ENCODE results near the gene RAB5B. TPM values are rescaled to one million over a fixed set of nuclear protein-coding genes. Genes with fewer than 3 reads are reported as not detected.
"Not testable (repeated sequence)": the region's sequence is repeated elsewhere in the genome, so short reads cannot be mapped to it uniquely, and the experiment has no call there.

Gene RAB5B
- total RNA-seq, 1 donor, result 82.9 TPM

DNA sequence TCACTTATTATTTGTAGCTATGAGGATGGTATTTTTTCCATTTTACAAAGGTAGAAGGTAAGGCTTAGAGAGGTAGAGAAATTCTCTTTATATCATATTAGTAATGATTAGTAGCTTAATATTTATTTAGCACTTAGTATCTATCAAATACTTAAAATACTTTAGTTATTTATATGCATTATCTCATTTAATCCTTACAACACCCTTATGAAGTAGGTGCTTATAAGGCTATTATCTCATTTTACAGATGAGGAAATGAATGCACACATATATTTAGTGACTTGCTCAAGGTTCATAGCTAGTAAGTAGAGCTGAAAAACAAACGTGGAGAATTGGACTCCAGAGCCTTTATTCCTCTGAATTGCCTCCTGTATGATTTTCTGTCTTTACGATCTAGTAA is 11.0 kb downstream of the RAB5B start:
- no peak overlapping the region for H3K4me3 ChIP-seq (ENCODE audit: insufficient read depth, low read length)
- peaks cover 56% of the 10 kb centered on the region for H3K36me3 ChIP-seq (ENCODE audit: insufficient read depth, low read length)
- peaks cover 16% of the 10 kb centered on the region for H4K20me1 ChIP-seq (ENCODE audit: insufficient read depth, low read length)
- H3K4me1 ChIP-seq (ENCODE audit: insufficient read depth, low read length), result peaks cover 7% of the 10 kb centered on the region
- no peaks in the 10 kb centered on the region for H3K9me3 ChIP-seq (ENCODE audit: low read depth, low read length)
- no peak overlapping the region for H3K4me2 ChIP-seq (ENCODE audit: insufficient read depth, low read length)
- H3K27me3 ChIP-seq (ENCODE audit: insufficient read depth, low read length), result no peaks in the 10 kb centered on the region
- TF ChIP-seq, protein P1, sequence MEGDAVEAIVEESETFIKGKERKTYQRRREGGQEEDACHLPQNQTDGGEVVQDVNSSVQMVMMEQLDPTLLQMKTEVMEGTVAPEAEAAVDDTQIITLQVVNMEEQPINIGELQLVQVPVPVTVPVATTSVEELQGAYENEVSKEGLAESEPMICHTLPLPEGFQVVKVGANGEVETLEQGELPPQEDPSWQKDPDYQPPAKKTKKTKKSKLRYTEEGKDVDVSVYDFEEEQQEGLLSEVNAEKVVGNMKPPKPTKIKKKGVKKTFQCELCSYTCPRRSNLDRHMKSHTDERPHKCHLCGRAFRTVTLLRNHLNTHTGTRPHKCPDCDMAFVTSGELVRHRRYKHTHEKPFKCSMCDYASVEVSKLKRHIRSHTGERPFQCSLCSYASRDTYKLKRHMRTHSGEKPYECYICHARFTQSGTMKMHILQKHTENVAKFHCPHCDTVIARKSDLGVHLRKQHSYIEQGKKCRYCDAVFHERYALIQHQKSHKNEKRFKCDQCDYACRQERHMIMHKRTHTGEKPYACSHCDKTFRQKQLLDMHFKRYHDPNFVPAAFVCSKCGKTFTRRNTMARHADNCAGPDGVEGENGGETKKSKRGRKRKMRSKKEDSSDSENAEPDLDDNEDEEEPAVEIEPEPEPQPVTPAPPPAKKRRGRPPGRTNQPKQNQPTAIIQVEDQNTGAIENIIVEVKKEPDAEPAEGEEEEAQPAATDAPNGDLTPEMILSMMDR (IDR thresholded peaks at IDR 0.05; ENCODE audit: extremely low read depth, low read depth, low read length), result no peak
- DNase-seq (ENCODE audit: insufficient read length, low spot score, missing footprints), result no peak
- no peak overlapping the region for H3K27ac ChIP-seq (ENCODE audit: low read depth, low read length)
- peaks cover 27% of the 10 kb centered on the region for H3K79me2 ChIP-seq (ENCODE audit: insufficient read depth, low read length)
- no peak overlapping the region for H2AFZ ChIP-seq (ENCODE audit: low read length)

DNA sequence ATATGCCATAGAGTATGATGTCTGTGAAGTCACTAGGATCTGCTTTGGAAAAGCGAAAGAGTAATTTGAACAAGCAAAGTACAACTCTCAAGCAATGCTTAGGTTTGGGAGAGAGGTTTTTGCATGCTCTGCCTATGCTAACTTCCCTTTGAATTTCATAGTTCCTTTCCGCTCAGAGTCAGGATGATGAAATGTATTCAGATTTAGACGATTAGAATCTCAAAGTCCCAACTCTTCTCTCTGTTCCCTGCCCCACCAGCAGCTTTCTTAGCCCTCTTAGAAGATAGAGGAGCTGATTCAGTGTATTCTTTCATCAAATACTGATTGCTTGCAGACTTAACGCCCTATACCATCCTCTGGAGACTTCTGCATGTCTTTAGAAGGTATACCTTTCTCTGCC is 11.5 kb downstream of the RAB5B start:
- DNase-seq (ENCODE audit: insufficient read length, low spot score, missing footprints), result no peak
- no peak overlapping the region for H3K27ac ChIP-seq (ENCODE audit: low read depth, low read length)
- H3K79me2 ChIP-seq (ENCODE audit: insufficient read depth, low read length), result peaks cover 26% of the 10 kb centered on the region
- peaks cover 14% of the 10 kb centered on the region for H4K20me1 ChIP-seq (ENCODE audit: insufficient read depth, low read length)
- H2AFZ ChIP-seq (ENCODE audit: low read length), result no peak overlapping the region
- peaks cover 7% of the 10 kb centered on the region for H3K4me1 ChIP-seq (ENCODE audit: insufficient read depth, low read length)
- H3K9me3 ChIP-seq (ENCODE audit: low read depth, low read length), result no peaks in the 10 kb centered on the region
- H3K27me3 ChIP-seq (ENCODE audit: insufficient read depth, low read length), result no peaks in the 10 kb centered on the region
- TF ChIP-seq, protein P1 (IDR thresholded peaks at IDR 0.05; ENCODE audit: extremely low read depth, low read depth, low read length), result no peak
- no peak overlapping the region for H3K4me3 ChIP-seq (ENCODE audit: insufficient read depth, low read length)
- H3K36me3 ChIP-seq (ENCODE audit: insufficient read depth, low read length), result peaks cover 57% of the 10 kb centered on the region
- no peak overlapping the region for H3K4me2 ChIP-seq (ENCODE audit: insufficient read depth, low read length)

DNA sequence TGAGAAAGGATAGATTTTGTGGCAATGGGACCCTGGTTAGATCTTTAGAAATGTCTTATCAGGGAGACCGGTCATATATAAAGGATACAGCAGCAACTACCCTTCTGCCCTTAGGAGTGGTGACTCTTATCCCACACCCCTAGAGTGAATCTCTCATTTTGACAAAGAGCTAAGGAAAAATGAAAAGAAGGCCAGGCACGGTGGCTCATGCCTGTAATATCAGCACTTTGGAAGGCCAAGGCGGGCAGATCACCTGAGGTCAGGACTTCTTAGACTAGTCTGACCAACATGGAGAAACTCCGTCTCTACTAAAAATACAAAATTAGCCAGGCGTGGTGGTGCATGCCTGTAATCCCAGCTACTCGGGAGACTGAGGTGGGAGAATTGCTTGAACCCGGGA is 12.1 kb downstream of the RAB5B start:
- H3K27me3 ChIP-seq (ENCODE audit: insufficient read depth, low read length); H3K27ac ChIP-seq (ENCODE audit: low read depth, low read length); H3K4me3 ChIP-seq (ENCODE audit: insufficient read depth, low read length); H3K4me1 ChIP-seq (ENCODE audit: insufficient read depth, low read length); H2AFZ ChIP-seq (ENCODE audit: low read length); H3K4me2 ChIP-seq (ENCODE audit: insufficient read depth, low read length); H3K9me3 ChIP-seq (ENCODE audit: low read depth, low read length); DNase-seq (ENCODE audit: insufficient read length, low spot score, missing footprints): not testable (repeated sequence)
- Histone ChIP-seq H4K20me1 (ENCODE audit: insufficient read depth, low read length) (peaks cover 13% of the 10 kb centered on the region), H3K79me2 (ENCODE audit: insufficient read depth, low read length) (peaks cover 22% of the 10 kb centered on the region), H3K36me3 (ENCODE audit: insufficient read depth, low read length) (peaks cover 61% of the 10 kb centered on the region)

DNA sequence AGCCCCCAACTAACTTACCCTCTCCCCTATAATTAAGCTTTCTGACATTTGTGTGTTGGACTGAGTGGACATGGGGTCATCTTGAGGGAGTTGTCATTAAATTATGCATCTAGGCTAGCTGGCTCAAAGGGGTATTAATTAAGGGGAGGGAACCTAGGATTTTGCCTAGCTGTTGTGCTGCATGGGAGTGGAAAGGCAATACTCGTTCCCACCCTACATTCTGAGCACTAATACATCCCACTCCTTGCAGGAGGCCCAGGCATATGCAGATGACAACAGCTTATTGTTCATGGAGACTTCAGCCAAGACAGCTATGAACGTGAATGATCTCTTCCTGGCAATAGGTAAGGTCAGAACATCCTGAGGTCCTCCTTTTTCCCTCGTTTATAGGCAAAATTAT is 17.2 kb downstream of the RAB5B start:
- no peak for DNase-seq (ENCODE audit: insufficient read length, low spot score, missing footprints)
- Histone ChIP-seq H3K9me3 (ENCODE audit: low read depth, low read length) (no peaks in the 10 kb centered on the region), H3K36me3 (ENCODE audit: insufficient read depth, low read length) (peaks cover 65% of the 10 kb centered on the region)

More for the DNA sequence above, 17.2 kb downstream of the RAB5B start:
- no peak overlapping the region for H3K4me2 ChIP-seq (ENCODE audit: insufficient read depth, low read length)
- no peaks in the 10 kb centered on the region for H3K27me3 ChIP-seq (ENCODE audit: insufficient read depth, low read length)
- H3K27ac ChIP-seq (ENCODE audit: low read depth, low read length), result no peak overlapping the region
- no peak overlapping the region for H3K4me3 ChIP-seq (ENCODE audit: insufficient read depth, low read length)
- TF ChIP-seq, protein P1 (IDR thresholded peaks at IDR 0.05; ENCODE audit: extremely low read depth, low read depth, low read length), result no peak
- no peaks in the 10 kb centered on the region for H4K20me1 ChIP-seq (ENCODE audit: insufficient read depth, low read length)
- no peaks in the 10 kb centered on the region for H3K79me2 ChIP-seq (ENCODE audit: insufficient read depth, low read length)
- H3K4me1 ChIP-seq (ENCODE audit: insufficient read depth, low read length), result no peaks in the 10 kb centered on the region
- no peak overlapping the region for H2AFZ ChIP-seq (ENCODE audit: low read length)

Measured in osteoblast (primary cell).